Chondrocyte (in vitro differentiated cells): ENCODE data around the gene CDKN1C. TPM values are rescaled to one million over a fixed set of nuclear protein-coding genes. Genes with fewer than 3 reads are reported as not detected.
A peak's percentile ranks its signal among the peaks of the same experiment; 100 is the strongest.

ENCODE experiments used
- DNase-seq: peaks from one replicate; pipeline ENCODE4 v3.0.0; 2021; ENCODE audit warnings: mixed read lengths, low spot score
- H3K27ac Mint-ChIP-seq: one replicate; pipeline ENCODE4 v1.8.0; 2021; ENCODE audit warnings: mild to moderate bottlenecking, moderate library complexity, mixed read lengths; ENCODE audit not compliant: unreplicated experiment
- H3K27me3 Mint-ChIP-seq: 2 replicates; pipeline ENCODE4 v1.8.0; 2021; ENCODE audit warnings: low read depth, mixed read lengths
- H3K36me3 Mint-ChIP-seq: 2 replicates; pipeline ENCODE4 v1.8.0; 2021; ENCODE audit warnings: low read depth, mixed read lengths
- H3K4me1 Mint-ChIP-seq: 2 replicates; pipeline ENCODE4 v1.8.0; 2021; ENCODE audit warnings: low read depth, mild to moderate bottlenecking, mixed read lengths
- H3K4me3 Mint-ChIP-seq: one replicate; pipeline ENCODE4 v1.8.0; 2021; ENCODE audit warnings: mild to moderate bottlenecking, moderate library complexity, mixed read lengths; ENCODE audit not compliant: unreplicated experiment
- H3K9me3 Mint-ChIP-seq: 2 replicates; pipeline ENCODE4 v1.8.0; 2021; ENCODE audit warnings: low read depth, mixed read lengths
- total RNA-seq: library from RNA; stranded (reverse); gene quantifications from 3 replicates; pipeline ENCODE4 v1.2.1, GENCODE V29; 2021
- TF ChIP-seq, protein P1 (sequence below): fragments of 200-600 bp; sonication (generic); IDR thresholded peaks from 2 replicates; pipeline ENCODE4 v1.5.0; 2021; ENCODE audit warnings: antibody characterized with exemption, mild to moderate bottlenecking, moderate library complexity

The CDKN1C gene
- total RNA-seq, 1 donor from 2014 or later: 14.6 TPM

DNA sequence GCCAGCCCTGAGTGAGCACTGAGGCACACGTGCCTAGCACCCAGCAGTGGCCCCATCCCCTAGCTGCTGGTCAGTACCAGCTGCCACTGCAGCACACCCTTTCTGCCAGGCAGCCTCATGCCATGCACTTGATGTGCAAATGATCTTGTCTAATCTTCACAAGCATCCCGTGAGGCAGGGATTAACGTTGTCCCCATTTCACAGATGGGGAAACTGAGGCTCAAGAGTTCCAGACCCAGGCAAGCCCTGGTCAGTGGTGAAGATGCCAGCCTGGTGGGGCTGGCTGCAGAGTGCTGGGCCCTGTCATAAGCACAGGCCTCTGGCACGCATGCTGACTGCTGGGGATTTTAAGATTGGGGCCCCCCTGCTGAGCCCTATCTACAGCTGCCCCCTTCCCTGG, 8.4 kb upstream of the CDKN1C start:
- H3K27ac Mint-ChIP-seq: no peak overlapping the region
- TF ChIP-seq, protein P1, sequence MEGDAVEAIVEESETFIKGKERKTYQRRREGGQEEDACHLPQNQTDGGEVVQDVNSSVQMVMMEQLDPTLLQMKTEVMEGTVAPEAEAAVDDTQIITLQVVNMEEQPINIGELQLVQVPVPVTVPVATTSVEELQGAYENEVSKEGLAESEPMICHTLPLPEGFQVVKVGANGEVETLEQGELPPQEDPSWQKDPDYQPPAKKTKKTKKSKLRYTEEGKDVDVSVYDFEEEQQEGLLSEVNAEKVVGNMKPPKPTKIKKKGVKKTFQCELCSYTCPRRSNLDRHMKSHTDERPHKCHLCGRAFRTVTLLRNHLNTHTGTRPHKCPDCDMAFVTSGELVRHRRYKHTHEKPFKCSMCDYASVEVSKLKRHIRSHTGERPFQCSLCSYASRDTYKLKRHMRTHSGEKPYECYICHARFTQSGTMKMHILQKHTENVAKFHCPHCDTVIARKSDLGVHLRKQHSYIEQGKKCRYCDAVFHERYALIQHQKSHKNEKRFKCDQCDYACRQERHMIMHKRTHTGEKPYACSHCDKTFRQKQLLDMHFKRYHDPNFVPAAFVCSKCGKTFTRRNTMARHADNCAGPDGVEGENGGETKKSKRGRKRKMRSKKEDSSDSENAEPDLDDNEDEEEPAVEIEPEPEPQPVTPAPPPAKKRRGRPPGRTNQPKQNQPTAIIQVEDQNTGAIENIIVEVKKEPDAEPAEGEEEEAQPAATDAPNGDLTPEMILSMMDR: no peak
- H3K9me3 Mint-ChIP-seq: no peaks in the 10 kb centered on the region
- H3K4me3 Mint-ChIP-seq: no peak overlapping the region
- no peak for DNase-seq
- H3K27me3 Mint-ChIP-seq: no peaks in the 10 kb centered on the region
- peaks cover 20% of the 10 kb centered on the region for H3K4me1 Mint-ChIP-seq
- no peaks in the 10 kb centered on the region for H3K36me3 Mint-ChIP-seq

DNA sequence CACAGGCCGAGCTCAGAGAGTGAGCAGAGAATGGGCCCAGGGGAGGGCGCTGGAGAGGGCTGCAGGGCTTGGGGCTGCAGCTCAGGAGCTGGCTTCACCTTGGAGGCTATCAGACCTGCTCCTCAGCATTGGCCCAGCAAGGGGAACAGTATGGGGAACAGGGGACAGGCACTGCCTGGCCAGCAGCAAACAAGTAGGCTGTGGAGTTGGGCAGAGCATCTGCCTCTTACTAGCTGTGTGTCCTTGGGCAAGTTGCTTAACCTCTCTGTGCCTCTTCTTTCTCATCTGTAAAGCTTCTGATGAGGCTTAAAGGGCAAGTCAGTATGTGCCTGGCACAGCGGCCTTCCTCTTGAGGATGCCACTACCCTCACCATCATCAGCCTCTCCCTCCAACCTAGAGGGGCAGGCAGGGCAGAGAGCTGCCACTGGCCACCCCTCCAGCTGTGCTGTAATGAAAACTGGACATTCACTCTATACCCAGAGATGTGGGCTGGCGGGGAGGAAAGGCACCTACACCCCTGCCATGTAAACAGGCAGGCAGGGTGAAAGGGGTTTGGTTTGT, 7.5 kb upstream of the CDKN1C start:
- H3K27ac Mint-ChIP-seq: no peak overlapping the region
- peak overlapping the region; percentile 49 for H3K4me3 Mint-ChIP-seq
- peaks cover 16% of the 10 kb centered on the region for H3K4me1 Mint-ChIP-seq
- H3K36me3 Mint-ChIP-seq: no peaks in the 10 kb centered on the region
- no peak for DNase-seq
- H3K27me3 Mint-ChIP-seq: no peaks in the 10 kb centered on the region
- no peaks in the 10 kb centered on the region for H3K9me3 Mint-ChIP-seq
- TF ChIP-seq, protein P1: no peak

- Mint-ChIP-seq H3K4me3 (peak overlapping the region; percentile 60), H3K9me3 (no peaks in the 10 kb centered on the region), H3K4me1 (peaks cover 14% of the 10 kb centered on the region), H3K36me3 (no peaks in the 10 kb centered on the region), H3K27me3 (no peaks in the 10 kb centered on the region), H3K27ac (no peak overlapping the region)
- DNase-seq: no peak
- TF ChIP-seq, protein P1: peak; percentile 99
Observed at GRCh38 chr11:2892215-2892966, 6.8 kb upstream of the CDKN1C start.

DNA sequence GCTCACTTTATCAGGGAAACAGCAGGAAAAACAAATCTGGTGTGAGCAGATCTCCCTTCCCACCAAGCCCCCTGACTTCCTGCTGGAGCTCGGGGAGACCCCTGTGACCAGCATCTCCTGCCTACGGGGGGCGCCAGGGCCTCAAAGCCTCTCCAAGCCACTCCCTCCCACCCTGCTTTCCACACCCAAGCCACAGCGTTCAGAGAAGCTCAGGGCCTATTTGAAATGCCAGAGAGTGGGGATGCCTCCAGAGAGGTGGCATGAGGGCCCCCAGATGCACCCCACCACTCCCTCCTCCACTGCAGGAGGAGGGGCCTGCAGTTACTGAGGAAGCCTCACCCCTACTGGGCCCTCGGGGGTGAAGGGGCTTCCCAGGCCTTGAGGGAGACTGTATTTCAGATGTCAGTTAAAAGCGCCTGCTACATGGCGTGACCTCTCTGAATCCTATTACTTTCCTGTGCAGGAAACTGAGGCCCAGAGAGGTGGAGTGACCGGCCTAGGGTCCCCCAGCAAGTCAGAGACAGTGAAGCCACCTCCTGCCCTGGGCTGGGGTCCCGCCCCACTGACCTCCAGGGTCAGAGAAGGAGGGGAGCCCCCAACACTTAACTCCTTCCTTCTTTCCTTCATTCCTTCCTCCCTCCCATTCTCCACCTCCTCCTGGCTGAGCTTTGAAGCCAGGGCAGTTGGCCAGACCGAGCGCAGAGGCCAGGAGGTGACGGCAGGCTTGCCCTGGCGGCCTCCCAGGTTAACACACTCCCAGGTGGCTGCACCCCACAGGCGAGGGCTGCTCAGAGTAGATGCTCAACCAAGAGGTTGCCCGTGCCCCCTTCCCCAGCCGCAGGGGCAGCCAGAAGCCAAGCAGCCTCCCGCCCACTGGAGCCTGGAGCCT, 6.0 kb upstream of the CDKN1C start:
- Mint-ChIP-seq H3K27ac (no peak overlapping the region), H3K4me3 (peak overlapping the region; percentile 60), H3K36me3 (no peaks in the 10 kb centered on the region), H3K9me3 (no peaks in the 10 kb centered on the region), H3K4me1 (peaks cover 16% of the 10 kb centered on the region), H3K27me3 (no peaks in the 10 kb centered on the region)
- DNase-seq: no peak
- TF ChIP-seq, protein P1: no peak
